K562 (cell line): ENCODE data around the gene TFEB. TPM values are rescaled to one million over a fixed set of nuclear protein-coding genes. Genes with fewer than 3 reads are reported as not detected.

Experiments used
- BCL6 ChIP-seq: fragments of 250-450 bp; sonication (Bioruptor Pico); IDR thresholded peaks from 2 replicates; pipeline ENCODE4 v1.4.0; 2020
- CHD2 ChIP-seq: IDR thresholded peaks from 2 replicates; pipeline ENCODE4 v1.6.1; 2011; ENCODE audit warnings: low read depth, low read length
- E2F3 ChIP-seq: fragments of 250-450 bp; sonication (Bioruptor Pico); IDR thresholded peaks from 2 replicates; pipeline ENCODE4 v1.4.0; 2020; ENCODE audit warnings: mild to moderate bottlenecking
- ETV5 ChIP-seq: sonication (generic); formaldehyde crosslinking; IDR thresholded peaks from 2 replicates; pipeline ENCODE4 v1.4.0; 2020; ENCODE audit warnings: low read depth, mild to moderate bottlenecking, missing genetic modification reagents
- ETV6 ChIP-seq, 3 experiments: fragments of 150-350 bp in 1 of 3; sonication (generic) in 1 of 3; formaldehyde crosslinking in 1 of 3; IDR thresholded peaks; 2 replicates each; pipeline versions ENCODE4 v1.6.1 to v1.8.0; 2014 to 2022; ENCODE audit warnings: borderline replicate concordance in 2 of 3, low read depth in 2 of 3, antibody characterized with exemption in 1 of 3, low read length in 1 of 3, mild to moderate bottlenecking in 1 of 3, missing genetic modification reagents in 1 of 3
- ILK ChIP-seq: fragments of 450-650 bp; IDR thresholded peaks from 2 replicates; pipeline ENCODE4 v1.6.1; 2016; ENCODE audit warnings: missing genetic modification characterization, low read depth, mild to moderate bottlenecking, missing compliant biosample characterization, moderate library complexity, borderline replicate concordance
- KLF6 ChIP-seq: fragments of 250-450 bp; sonication (Bioruptor Pico); IDR thresholded peaks from 2 replicates; pipeline ENCODE4 v1.4.0; 2020; ENCODE audit warnings: mild to moderate bottlenecking, moderate library complexity, borderline replicate concordance
- NCOR1 ChIP-seq: fragments of 450-650 bp; IDR thresholded peaks from 2 replicates; pipeline ENCODE4 v1.6.1; 2016; ENCODE audit warnings: mild to moderate bottlenecking, moderate library complexity
- PCBP1 ChIP-seq: fragments of 200-400 bp; formaldehyde crosslinking; IDR thresholded peaks from 2 replicates; pipeline ENCODE4 v1.6.1; 2018; ENCODE audit warnings: mild to moderate bottlenecking, low read depth, low read length; ENCODE audit not compliant: poor library complexity, severe bottlenecking
- RBM22 ChIP-seq: fragments of 200-400 bp; formaldehyde crosslinking; IDR thresholded peaks from 2 replicates; pipeline ENCODE4 v1.6.1; 2018; ENCODE audit warnings: low read length, low read depth; ENCODE audit not compliant: poor library complexity, severe bottlenecking
- RCOR1 ChIP-seq, 2 experiments: IDR thresholded peaks; 2 replicates each; pipeline ENCODE4 v1.6.1; 2012; ENCODE audit warnings: low read depth in 2 of 2, low read length in 2 of 2, borderline replicate concordance in 1 of 2, improper control_type of control experiment in 1 of 2
- STAT5A ChIP-seq: IDR thresholded peaks from 2 replicates; pipeline ENCODE4 v1.6.1; 2012; ENCODE audit warnings: low read length, inconsistent platforms, borderline replicate concordance
- STAT5B ChIP-seq: fragments of 250-450 bp; sonication (Bioruptor Pico); IDR thresholded peaks from 2 replicates; pipeline ENCODE4 v1.8.0; 2021; ENCODE audit warnings: mild to moderate bottlenecking, inconsistent platforms
- U2AF2 ChIP-seq: fragments of 200-400 bp; formaldehyde crosslinking; optimal IDR thresholded peaks from 2 replicates; pipeline ENCODE3; 2017; ENCODE audit warnings: low read depth, mild to moderate bottlenecking, low read length
- VEZF1 ChIP-seq: fragments of 200-800 bp; sonication (Bioruptor generic); IDR thresholded peaks from 2 replicates; pipeline ENCODE4 v1.6.1; 2017; ENCODE audit warnings: missing genetic modification characterization, missing compliant biosample characterization
- ZBTB8A ChIP-seq: fragments of 450-650 bp; IDR thresholded peaks from 2 replicates; pipeline ENCODE4 v1.6.1; 2018; ENCODE audit warnings: mild to moderate bottlenecking, moderate library complexity; ENCODE audit not compliant: partially characterized antibody
- ZNF740 ChIP-seq, 3 experiments: fragments of 200-800 bp in 1 of 3; sonication (Bioruptor generic) in 1 of 3; sonication (generic) in 1 of 3; formaldehyde crosslinking in 1 of 3; IDR thresholded peaks; 2 replicates each; pipeline versions ENCODE4 v1.6.1 to v1.8.0; 2016 to 2022; ENCODE audit warnings: mild to moderate bottlenecking in 2 of 3, missing compliant biosample characterization in 2 of 3, missing genetic modification characterization in 2 of 3, missing genetic modification reagents in 1 of 3
- polyA plus RNA-seq, 8 experiments: library from polyadenylated mRNA; depleted of rRNA in 4 of 8; stranded (reverse) in 5 of 8; unstranded in 3 of 8; fragments of >200 nt; fragmentation: Nextera tagmentation in 2 of 8; fragmentation: Illumina TruSeq in 1 of 8; extraction: Ambion mirVana in 2 of 8; extraction: Trizol in 1 of 8; gene quantifications; 2 replicates each; pipeline versions ENCODE4 v1.2.1 to v1.2.3, GENCODE V29; 2011 to 2014; ENCODE audit warnings: inconsistent platforms in 1 of 8, missing spikeins in 1 of 8
- total RNA-seq, 7 experiments: library from RNA; depleted of rRNA in 6 of 7; stranded (reverse); fragments of >200 nt in 6 of 7; fragmentation: Illumina TruSeq in 2 of 7; extraction: Trizol in 2 of 7; gene quantifications; 2 replicates each; pipeline versions ENCODE4 v1.2.1 to v1.2.3, GENCODE V29; 2011 to 2021; ENCODE audit warnings: low replicate concordance in 1 of 7
- TF ChIP-seq, protein P1 (sequence below): fragments of 150-350 bp; conservative IDR thresholded peaks from 2 replicates; pipeline ENCODE4 v1.6.1; 2014; ENCODE audit warnings: low read length
- TF ChIP-seq, protein P2 (sequence below): conservative IDR thresholded peaks from 2 replicates; pipeline ENCODE4 v1.6.1; 2011; ENCODE audit warnings: low read depth, mild to moderate bottlenecking, low read length; ENCODE audit not compliant: control insufficient read depth

Gene TFEB
- total and polyA plus RNA-seq, 9 of the 15 experiments (the other 6 are each of a cell fraction or from before 2014, with no cell fraction given) = 0.04 to 4.7 (median 2.0) TPM

GRCh38 chr6:41779788-41780550 is 44.6 kb upstream of the TFEB start, which contains the start of gene FRS3 (continued):
- 0 out of 2 replicates have a peak, but pooled peaks have one; percentile 30 for TF ChIP-seq ZNF740 (CRISPR knock-in tag; IDR thresholded peaks at IDR 0.05)
- TF ChIP-seq ZNF740 (tag; IDR thresholded peaks at IDR 0.05) = peak in 1 of 2 experiments; percentile 44; a peak in 1 of 4 replicates
- peak; percentile 26; the same call in 1 of the 2 replicates for TF ChIP-seq CHD2
- TF ChIP-seq ILK (tag) = no peak
- TF ChIP-seq E2F3 (CRISPR knock-in tag) = no peak
- TF ChIP-seq NCOR1 = peak; percentile 58
- no peak; the same call in 1 of the 2 replicates for TF ChIP-seq STAT5A
- 0 out of 2 replicates have a peak, but pooled peaks have one; percentile 79 for TF ChIP-seq ETV5
- TF ChIP-seq RCOR1 (IDR thresholded peaks at IDR 0.05; ENCODE audit: borderline replicate concordance in 1 of 2, low read depth in 2 of 2, low read length in 2 of 2) = peak; percentile 34 to 89; a peak in 3 of 4 replicates
- TF ChIP-seq U2AF2 = no peak
- no peak for TF ChIP-seq STAT5B (CRISPR knock-in tag)
- TF ChIP-seq, protein P1, sequence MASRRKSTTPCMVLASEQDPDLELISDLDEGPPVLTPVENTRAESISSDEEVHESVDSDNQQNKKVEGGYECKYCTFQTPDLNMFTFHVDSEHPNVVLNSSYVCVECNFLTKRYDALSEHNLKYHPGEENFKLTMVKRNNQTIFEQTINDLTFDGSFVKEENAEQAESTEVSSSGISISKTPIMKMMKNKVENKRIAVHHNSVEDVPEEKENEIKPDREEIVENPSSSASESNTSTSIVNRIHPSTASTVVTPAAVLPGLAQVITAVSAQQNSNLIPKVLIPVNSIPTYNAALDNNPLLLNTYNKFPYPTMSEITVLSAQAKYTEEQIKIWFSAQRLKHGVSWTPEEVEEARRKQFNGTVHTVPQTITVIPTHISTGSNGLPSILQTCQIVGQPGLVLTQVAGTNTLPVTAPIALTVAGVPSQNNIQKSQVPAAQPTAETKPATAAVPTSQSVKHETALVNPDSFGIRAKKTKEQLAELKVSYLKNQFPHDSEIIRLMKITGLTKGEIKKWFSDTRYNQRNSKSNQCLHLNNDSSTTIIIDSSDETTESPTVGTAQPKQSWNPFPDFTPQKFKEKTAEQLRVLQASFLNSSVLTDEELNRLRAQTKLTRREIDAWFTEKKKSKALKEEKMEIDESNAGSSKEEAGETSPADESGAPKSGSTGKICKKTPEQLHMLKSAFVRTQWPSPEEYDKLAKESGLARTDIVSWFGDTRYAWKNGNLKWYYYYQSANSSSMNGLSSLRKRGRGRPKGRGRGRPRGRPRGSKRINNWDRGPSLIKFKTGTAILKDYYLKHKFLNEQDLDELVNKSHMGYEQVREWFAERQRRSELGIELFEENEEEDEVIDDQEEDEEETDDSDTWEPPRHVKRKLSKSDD = 0 out of 2 replicates have a peak, but pooled peaks have one; percentile 69
- peak; percentile 92 for TF ChIP-seq PCBP1
- TF ChIP-seq KLF6 (CRISPR knock-in tag) = no peak
- TF ChIP-seq, protein P2, sequence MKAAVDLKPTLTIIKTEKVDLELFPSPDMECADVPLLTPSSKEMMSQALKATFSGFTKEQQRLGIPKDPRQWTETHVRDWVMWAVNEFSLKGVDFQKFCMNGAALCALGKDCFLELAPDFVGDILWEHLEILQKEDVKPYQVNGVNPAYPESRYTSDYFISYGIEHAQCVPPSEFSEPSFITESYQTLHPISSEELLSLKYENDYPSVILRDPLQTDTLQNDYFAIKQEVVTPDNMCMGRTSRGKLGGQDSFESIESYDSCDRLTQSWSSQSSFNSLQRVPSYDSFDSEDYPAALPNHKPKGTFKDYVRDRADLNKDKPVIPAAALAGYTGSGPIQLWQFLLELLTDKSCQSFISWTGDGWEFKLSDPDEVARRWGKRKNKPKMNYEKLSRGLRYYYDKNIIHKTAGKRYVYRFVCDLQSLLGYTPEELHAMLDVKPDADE = peak; percentile 80; the same call in 1 of the 2 replicates
- no peak for TF ChIP-seq RBM22
- peak; percentile 88 for TF ChIP-seq VEZF1
- TF ChIP-seq ZBTB8A = no peak
- no peak for TF ChIP-seq BCL6 (CRISPR knock-in tag)
- TF ChIP-seq ETV6 (IDR thresholded peaks at IDR 0.05; ENCODE audit: borderline replicate concordance in 1 of 2, low read depth in 2 of 2, low read length in 1 of 2) = no peak
- no peak for TF ChIP-seq ETV6 (CRISPR knock-in tag; IDR thresholded peaks at IDR 0.05; ENCODE audit: borderline replicate concordance)
